ENCODE measurements around the gene CTSS. TPM values are rescaled to one million over a fixed set of nuclear protein-coding genes. Genes with fewer than 3 reads are reported as not detected.

Gene CTSS
- total RNA-seq, 1 experiment from 2014 or later: 13.4 TPM

DNA sequence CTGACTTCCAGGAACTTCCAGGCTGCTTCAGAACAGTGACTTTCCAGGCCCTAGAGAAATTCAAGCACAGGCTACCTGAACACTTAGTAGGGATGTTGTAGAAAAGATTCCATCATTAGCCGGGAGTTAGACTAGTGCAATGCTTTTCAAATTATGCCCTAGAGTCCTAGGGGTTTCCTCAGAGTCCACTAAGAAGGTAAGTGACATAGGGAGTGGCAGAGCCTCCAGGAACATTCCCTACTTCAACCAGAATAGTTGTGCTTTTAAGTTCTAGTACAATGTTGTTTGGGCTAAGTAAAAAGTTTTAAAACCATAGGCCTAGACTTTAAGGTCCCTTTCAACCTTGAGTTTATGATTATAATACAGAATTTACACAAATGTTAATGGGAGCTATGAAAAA lies 59.5 kb downstream of the CTSS start:
- no peak for DNase-seq (ENCODE audit: low read depth in 1 of 2, low spot score in 2 of 2)
- Histone ChIP-seq H3K36me3 (no peaks in the 10 kb centered on the region), H3K27me3 (replicated peaks) (no peaks in the 10 kb centered on the region), H3K27ac (no peak overlapping the region), H3K9me3 (replicated peaks) (no peaks in the 10 kb centered on the region), H3K4me1 (replicated peaks) (no peaks in the 10 kb centered on the region), H3K4me3 (no peak overlapping the region)

- H3K36me3 ChIP-seq: no peaks in the 10 kb centered on the region
- no peaks in the 10 kb centered on the region for H3K27me3 ChIP-seq (replicated peaks)
- H3K4me3 ChIP-seq: no peak overlapping the region
- DNase-seq (ENCODE audit: low read depth in 1 of 2, low spot score in 2 of 2): no peak
- no peaks in the 10 kb centered on the region for H3K4me1 ChIP-seq (replicated peaks)
- no peaks in the 10 kb centered on the region for H3K9me3 ChIP-seq (replicated peaks)
- no peak overlapping the region for H3K27ac ChIP-seq
Measured at GRCh38 chr1:150703427-150703826, 62.2 kb downstream of the CTSS start.

DNA sequence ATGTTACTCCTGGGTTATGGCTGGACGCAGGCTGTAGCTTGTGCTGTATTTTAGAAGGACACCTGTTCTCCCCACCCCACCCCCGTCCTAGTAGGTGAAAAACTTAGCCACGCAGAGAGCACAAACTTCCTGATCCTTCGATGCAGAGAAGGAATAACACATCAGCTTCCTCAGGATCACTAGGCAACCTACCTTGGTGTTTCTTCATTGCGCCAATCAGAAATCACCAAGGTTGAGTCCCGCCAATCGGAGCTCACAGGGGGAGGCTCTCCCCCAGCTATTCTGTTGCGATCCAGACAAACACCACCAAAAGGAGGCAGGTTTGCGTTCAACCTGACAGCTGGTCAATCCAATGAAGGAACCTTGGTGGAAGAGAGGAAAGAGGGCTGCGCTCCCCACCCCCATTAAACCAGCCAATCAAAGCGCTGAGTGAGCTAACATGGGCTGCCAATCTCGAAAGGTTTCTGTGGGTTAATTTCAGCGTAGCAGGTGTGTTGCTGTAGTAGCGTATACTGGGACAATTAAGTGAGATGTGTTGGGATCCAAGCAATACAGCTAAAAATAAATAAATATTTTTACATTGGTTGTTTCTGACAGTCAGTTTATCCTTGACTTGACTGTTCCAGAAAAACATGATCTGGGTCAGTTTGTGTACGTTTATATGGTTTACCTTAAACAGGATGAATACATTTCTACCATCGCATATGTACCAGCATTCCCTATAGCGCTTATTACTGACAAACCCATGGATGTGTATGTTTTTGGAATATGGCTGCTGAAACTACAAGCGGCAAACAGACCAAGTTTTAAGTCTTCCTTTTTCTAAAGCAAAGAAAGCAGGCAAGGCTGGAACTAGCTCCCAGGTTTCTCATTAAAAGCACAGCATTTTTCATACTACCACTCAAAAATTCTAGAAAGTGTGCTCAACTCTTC lies 68.3 kb downstream of the CTSS start, which contains the start of gene GOLPH3L:
TSS of gene GOLPH3L (minus strand) at position 160 of the 933 bp plus-strand sequence. CDS start 2,316 bp downstream, outside the sequence.
- Histone ChIP-seq H3K27me3 (replicated peaks) (no peaks in the 10 kb centered on the region), H3K36me3 (peaks cover 11% of the 10 kb centered on the region), H3K4me3 (peak within 1 kb of the TSS; percentile 49), H3K27ac (no peak within 1 kb of the TSS; the same call in 1 of the 2 replicates), H3K9me3 (replicated peaks) (no peaks in the 10 kb centered on the region), H3K4me1 (replicated peaks) (no peaks in the 10 kb centered on the region)
- peak; percentile 95 for DNase-seq (ENCODE audit: low read depth in 1 of 2, low spot score in 2 of 2)

GRCh38 chr1:150696590-150696989 lies 69.0 kb downstream of the CTSS start:
- Histone ChIP-seq H3K4me3 (peak overlapping the region; percentile 49), H3K36me3 (peaks cover 11% of the 10 kb centered on the region), H3K9me3 (replicated peaks) (no peaks in the 10 kb centered on the region), H3K27ac (no peak overlapping the region; the same call in 1 of the 2 replicates), H3K4me1 (replicated peaks) (no peaks in the 10 kb centered on the region), H3K27me3 (replicated peaks) (no peaks in the 10 kb centered on the region)
- no peak for DNase-seq (ENCODE audit: low read depth in 1 of 2, low spot score in 2 of 2)

- H3K4me3 ChIP-seq: peak overlapping the region; percentile 49
- no peaks in the 10 kb centered on the region for H3K27me3 ChIP-seq (replicated peaks)
- peak in 1 of 2 experiments; percentile 2 for DNase-seq (ENCODE audit: low read depth in 1 of 2, low spot score in 2 of 2)
- peaks cover 11% of the 10 kb centered on the region for H3K36me3 ChIP-seq
- H3K4me1 ChIP-seq (replicated peaks): no peaks in the 10 kb centered on the region
- H3K27ac ChIP-seq: no peak overlapping the region
- no peaks in the 10 kb centered on the region for H3K9me3 ChIP-seq (replicated peaks)
Measured at GRCh38 chr1:150696162-150696561, 69.4 kb downstream of the CTSS start.

DNA sequence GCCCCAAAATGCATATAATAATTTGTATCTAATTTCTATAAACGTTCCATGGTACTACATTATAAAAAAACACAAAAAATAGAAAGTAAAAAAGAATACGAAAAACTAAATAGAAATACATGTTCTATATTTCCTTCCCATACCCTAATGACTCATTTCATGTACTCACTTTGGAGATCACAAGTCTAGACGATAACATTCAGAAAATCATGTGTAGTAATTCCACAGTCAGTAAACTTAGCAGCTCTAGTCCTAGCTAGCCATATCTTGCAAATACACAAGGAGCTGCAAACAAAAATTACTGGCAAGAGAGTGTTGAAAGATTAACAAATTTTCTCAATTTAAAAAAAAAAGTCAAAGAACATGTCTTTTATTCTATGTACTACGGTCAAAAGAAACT lies 70.0 kb downstream of the CTSS start:
- H3K4me1 ChIP-seq (replicated peaks): no peaks in the 10 kb centered on the region
- H3K4me3 ChIP-seq: no peak overlapping the region
- H3K36me3 ChIP-seq: peaks cover 11% of the 10 kb centered on the region
- no peak for DNase-seq (ENCODE audit: low read depth in 1 of 2, low spot score in 2 of 2)
- no peaks in the 10 kb centered on the region for H3K27me3 ChIP-seq (replicated peaks)
- no peaks in the 10 kb centered on the region for H3K9me3 ChIP-seq (replicated peaks)
- no peak overlapping the region for H3K27ac ChIP-seq

DNA sequence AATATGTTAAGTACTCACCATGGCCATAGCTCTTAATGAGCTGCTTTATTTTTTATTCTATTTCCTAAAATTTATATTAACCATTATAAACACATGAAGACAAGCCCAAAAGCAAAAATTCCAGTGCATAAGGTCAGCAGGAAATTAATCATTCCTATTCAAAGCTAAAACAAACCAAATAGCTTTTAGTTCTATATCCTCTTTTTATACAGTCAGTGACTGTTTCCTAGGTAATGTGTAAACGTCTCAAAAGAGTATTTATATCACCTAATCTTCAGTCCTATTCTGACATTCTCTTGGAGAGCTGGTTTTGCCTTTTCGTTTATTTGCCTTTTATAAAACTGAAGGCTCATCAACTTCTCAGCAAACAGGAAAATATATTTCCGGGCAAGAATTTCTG lies 72.9 kb downstream of the CTSS start:
- peaks cover 13% of the 10 kb centered on the region for H3K36me3 ChIP-seq
- H3K27ac ChIP-seq: no peak overlapping the region
- no peak for DNase-seq (ENCODE audit: low read depth in 1 of 2, low spot score in 2 of 2)
- no peak overlapping the region for H3K4me3 ChIP-seq
- no peaks in the 10 kb centered on the region for H3K27me3 ChIP-seq (replicated peaks)
- no peaks in the 10 kb centered on the region for H3K4me1 ChIP-seq (replicated peaks)
- no peaks in the 10 kb centered on the region for H3K9me3 ChIP-seq (replicated peaks)

GRCh38 chr1:150688763-150689162 lies 76.8 kb downstream of the CTSS start:
- DNase-seq (ENCODE audit: low read depth in 1 of 2, low spot score in 2 of 2): no peak
- H3K9me3 ChIP-seq (replicated peaks): no peaks in the 10 kb centered on the region
- H3K4me3 ChIP-seq: no peak overlapping the region
- H3K4me1 ChIP-seq (replicated peaks): no peaks in the 10 kb centered on the region
- H3K36me3 ChIP-seq: peaks cover 15% of the 10 kb centered on the region
- no peaks in the 10 kb centered on the region for H3K27me3 ChIP-seq (replicated peaks)
- no peak overlapping the region for H3K27ac ChIP-seq

DNA sequence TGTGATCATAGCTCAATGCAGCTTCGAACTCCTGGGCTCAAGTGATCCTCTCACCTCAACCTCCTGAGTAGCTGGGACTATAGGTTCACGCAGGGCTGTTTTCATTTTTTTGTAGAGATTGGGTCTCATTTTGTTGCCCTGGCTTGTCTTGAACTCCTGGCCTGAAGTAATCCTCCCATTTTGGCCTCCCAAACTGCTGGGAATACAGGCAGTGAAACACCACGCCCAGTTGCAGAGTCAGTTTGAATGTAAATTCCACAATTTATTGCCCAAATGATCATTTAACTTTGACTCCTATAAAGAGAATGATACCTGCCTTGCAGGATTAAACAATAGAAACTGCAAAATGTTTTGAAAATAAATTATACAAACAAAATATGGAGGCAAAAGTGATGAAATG lies 79.3 kb downstream of the CTSS start:
- Histone ChIP-seq H3K4me3 (no peak overlapping the region), H3K36me3 (peaks cover 4% of the 10 kb centered on the region; the same call in 1 of the 2 replicates), H3K4me1 (replicated peaks) (no peaks in the 10 kb centered on the region), H3K27ac (no peak overlapping the region), H3K9me3 (replicated peaks) (no peaks in the 10 kb centered on the region), H3K27me3 (replicated peaks) (no peaks in the 10 kb centered on the region)
- DNase-seq (ENCODE audit: low read depth in 1 of 2, low spot score in 2 of 2): no peak

GRCh38 chr1:150683914-150684313 lies 81.7 kb downstream of the CTSS start:
- Histone ChIP-seq H3K27ac (no peak overlapping the region), H3K9me3 (replicated peaks) (no peaks in the 10 kb centered on the region), H3K4me1 (replicated peaks) (no peaks in the 10 kb centered on the region), H3K4me3 (no peak overlapping the region), H3K36me3 (peaks cover 4% of the 10 kb centered on the region; the same call in 1 of the 2 replicates), H3K27me3 (replicated peaks) (no peaks in the 10 kb centered on the region)
- no peak for DNase-seq (ENCODE audit: low read depth in 1 of 2, low spot score in 2 of 2)

Other genes with a start within 250 kb of the CTSS start
- gene ADAMTSL4, start 216.4 kb downstream of the CTSS start, total RNA-seq (2014; rRNA removed; shearing (Covaris generic)): 0.42 TPM in 1 of 2 replicates, not detected in the other
- 183 and 225 TPM in 2 replicates for gene MCL1, start 186.2 kb downstream of the CTSS start, total RNA-seq (2014; rRNA removed; shearing (Covaris generic))
- gene ENSA, start 136.2 kb downstream of the CTSS start, total RNA-seq (2014; rRNA removed; shearing (Covaris generic)): 121 and 160 TPM in 2 replicates
- 2.3 and 3.9 TPM in 2 replicates for gene GOLPH3L, start 68.6 kb downstream of the CTSS start, total RNA-seq (2014; rRNA removed; shearing (Covaris generic))
- gene HORMAD1, start 44.9 kb downstream of the CTSS start, total RNA-seq (2014; rRNA removed; shearing (Covaris generic)): not detected in 2 replicates
- 44.6 and 46.2 TPM in 2 replicates for gene CTSK, start 42.5 kb upstream of the CTSS start, total RNA-seq (2014; rRNA removed; shearing (Covaris generic))
- 33.2 and 49.7 TPM in 2 replicates for gene ARNT, start 110.8 kb upstream of the CTSS start, total RNA-seq (2014; rRNA removed; shearing (Covaris generic))
- gene CTXND2, start 121.4 kb upstream of the CTSS start, total RNA-seq (2014; rRNA removed; shearing (Covaris generic)): not detected in 2 replicates
- gene SETDB1, start 160.6 kb upstream of the CTSS start, total RNA-seq (2014; rRNA removed; shearing (Covaris generic)): 21.0 and 30.6 TPM in 2 replicates
- gene CERS2, start 209.1 kb upstream of the CTSS start, total RNA-seq (2014; rRNA removed; shearing (Covaris generic)): 145 and 165 TPM in 2 replicates
- 0.66 TPM in 1 of 2 replicates, not detected in the other for gene ANXA9, start 216.5 kb upstream of the CTSS start, total RNA-seq (2014; rRNA removed; shearing (Covaris generic))
- 5.9 and 6.6 TPM in 2 replicates for gene MINDY1, start 241.1 kb upstream of the CTSS start, total RNA-seq (2014; rRNA removed; shearing (Covaris generic))
- gene PRUNE1, start 242.7 kb upstream of the CTSS start, total RNA-seq (2014; rRNA removed; shearing (Covaris generic)): 8.1 and 22.3 TPM in 2 replicates